ENCODE data around the gene ABLIM2.

- TF ChIP-seq CTCF (IDR thresholded peaks at IDR 0.05; ENCODE audit: insufficient read depth, low read length, poor library complexity, severe bottlenecking) (no peak), EZH2phosphoT487 (conservative IDR thresholded peaks at IDR 0.05; ENCODE audit: low read length) (no peak)
Measured at GRCh38 chr4:7959078-7959477, 199.5 kb downstream of the ABLIM2 start.
